ENCODE results near the gene PTOV1.

- TF ChIP-seq REST (IDR thresholded peaks at IDR 0.05; ENCODE audit: low read depth) = no peak
- TF ChIP-seq ZBTB7A (IDR thresholded peaks at IDR 0.05; ENCODE audit: low read depth) = peak; percentile 89
These were observed at the start of gene PTOV1 for GRCh38 chr19:49850487-49851342.
